ENCODE results near the gene ADISSP.

The ADISSP gene

DNA sequence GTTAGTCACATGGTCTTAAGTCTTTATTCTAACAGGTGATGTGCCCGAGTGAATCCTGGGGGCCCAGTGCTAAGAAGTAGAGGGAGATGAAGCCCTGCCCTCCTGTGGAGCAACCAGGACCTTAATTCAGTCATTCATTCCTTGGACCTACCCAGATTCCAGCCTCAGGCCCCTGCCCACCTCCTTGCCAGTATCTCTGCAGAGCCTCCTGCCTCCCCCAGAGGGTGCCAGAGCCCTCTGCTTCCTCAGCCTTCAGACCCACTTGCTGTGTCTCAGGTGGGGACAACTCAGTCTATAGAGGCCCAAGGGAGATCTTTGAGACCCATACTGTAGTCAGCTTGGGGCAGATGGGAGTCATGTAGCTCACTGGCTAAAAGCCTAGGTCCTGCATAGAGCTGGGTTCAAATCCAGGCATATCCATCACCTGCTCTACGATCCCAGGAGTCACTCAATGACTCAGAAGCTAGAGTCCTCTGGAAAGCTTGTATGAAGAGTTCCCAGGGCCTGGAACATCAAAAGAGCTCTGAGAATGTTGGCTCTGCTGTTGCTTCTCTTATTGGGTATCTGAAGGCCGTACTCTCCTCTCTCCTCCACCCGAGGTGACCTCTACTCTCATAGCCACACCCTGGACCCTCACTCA, 51.2 kb downstream of the ADISSP start:
- no peak for DNase-seq (ENCODE audit: low read depth in 2 of 2)

DNA sequence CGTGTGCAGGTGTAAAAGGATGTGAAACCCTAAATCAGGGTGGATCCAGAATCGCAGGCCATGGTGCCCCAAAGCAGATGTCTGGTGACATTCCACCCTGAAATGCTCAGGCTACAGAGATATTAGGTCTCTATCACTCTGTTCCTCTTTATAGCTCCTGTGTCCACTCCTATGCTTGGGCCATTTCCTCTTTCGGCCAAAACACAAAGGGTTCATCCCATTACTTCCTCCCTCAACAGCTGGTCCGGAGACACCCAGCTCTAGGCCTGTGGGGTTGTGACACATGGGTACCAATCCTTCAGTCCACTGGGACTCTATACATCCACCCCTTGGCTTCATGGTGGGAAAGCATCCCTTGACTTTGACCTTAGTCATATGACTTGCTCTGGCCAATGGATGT, 53.5 kb downstream of the ADISSP start:
- DNase-seq (ENCODE audit: low read depth in 2 of 2) = no peak

DNA sequence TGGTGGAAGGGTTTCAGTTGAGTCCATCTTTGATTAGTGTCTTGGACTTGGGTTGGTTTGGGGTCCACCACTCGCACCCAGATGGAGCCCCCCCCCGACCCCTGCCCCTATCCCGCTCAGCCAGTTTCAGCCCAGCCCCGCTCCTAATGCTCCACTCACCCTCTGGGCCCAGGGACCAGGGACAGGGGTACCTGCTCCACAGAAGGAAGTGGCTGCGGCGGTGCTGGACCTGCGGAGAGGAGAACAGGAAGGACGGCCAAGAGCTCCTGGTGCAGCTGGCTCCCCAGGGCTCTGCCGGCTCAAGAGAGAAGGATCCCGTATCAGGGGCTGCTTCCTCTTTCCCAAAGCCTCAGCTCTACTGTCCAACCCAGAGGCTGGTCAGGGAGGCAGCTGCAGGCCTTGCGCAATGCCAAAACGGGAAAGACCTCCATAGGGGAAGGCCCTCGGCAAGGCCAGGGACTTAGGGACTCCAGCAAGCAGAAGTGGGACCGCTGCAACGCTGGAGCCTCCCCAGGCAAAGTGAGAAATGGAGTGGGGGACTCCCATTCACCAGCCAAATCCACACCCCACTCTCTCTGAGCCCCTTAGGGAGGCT, 55.2 kb downstream of the ADISSP start, which contains the start of gene SIGLEC1:
Gene SIGLEC1 (minus strand): TSS at position 322 of the 595 bp plus-strand sequence. CDS start 5,472 bp downstream, outside the sequence.
- DNase-seq (ENCODE audit: low read depth in 2 of 2) = no peak

DNA sequence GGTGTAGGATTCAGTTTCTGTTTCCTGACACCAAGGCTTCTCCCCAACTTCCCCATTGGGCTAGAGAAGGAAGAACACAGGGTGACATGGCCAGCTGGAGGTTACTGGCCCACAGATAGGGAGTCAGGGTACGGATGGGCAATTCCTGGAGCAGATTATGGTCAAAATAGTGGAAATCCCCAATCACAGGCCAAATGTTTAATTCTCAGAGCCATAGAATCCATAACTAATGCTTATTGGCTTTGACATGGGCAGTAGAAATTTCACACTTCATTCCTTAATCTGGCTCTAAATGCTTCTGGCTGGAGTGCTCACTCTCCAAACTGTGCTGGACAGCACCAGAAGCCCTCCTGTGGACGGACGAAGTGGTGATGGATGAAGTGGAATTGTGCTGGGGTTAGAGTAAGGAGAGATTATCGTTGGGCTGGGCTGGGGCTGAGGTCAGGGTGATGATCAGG, 56.0 kb downstream of the ADISSP start:
- no peak for DNase-seq (ENCODE audit: low read depth in 2 of 2)

DNA sequence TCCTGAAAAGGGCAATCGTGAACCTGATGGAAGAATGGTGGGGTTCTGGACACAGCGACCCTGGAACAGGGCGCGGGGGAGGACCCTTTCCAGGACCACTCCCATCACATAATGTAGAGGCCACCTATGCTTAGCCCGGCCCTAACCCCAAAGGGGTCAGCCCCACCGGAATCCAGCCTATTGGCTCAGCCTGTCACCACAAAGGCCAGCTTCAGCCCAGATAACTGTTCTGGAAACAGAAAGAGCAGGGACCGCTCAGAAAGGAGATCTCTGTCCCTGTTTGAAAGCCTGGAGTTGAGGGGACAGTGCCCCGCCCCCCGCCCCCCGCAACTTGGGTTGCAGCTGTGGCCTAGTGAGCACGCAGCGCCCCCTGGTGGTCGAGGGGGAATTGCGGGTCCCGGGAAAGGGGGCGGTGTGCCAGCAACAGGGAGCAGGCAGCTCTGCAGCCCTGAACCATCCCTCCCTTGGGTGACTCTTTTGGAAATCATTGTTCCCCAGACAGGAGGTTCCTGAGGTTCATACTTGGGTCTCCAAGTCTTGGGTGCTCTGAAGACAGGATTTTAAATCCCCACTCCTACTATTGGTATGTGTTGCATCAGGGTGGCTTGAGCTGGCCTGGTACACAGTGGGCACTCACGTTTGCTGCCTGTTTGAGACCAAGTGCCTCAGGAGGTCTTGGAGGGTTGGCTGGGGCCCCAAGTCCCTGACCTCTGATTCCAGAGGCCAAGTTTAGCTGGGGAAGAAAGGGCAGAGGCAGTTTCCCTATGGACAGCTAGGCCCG, 56.7 kb downstream of the ADISSP start:
- peak; percentile 45 to 74 for DNase-seq (ENCODE audit: low read depth in 2 of 2)

DNA sequence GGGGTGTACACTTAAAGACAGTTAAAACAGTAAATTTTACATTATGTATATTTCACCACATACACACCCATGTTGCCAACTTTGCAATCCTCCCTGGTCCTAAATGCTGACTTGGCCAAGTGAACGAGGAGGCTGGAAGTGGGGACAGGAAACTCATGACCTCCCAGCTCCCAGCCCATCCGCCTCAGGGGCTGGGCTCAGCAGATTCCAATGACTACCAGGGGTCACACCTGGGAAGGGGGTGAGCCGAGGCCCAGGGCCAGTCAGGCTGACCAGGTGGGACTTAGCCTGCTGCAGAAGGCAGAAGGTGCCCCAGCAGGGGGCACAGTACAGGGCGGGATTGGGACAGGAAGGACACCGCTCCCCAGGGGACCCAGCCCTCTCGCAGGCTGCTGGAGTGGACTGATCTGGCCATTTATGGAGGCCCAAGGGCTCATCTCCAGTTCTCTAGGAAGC, 57.5 kb downstream of the ADISSP start:
- no peak for DNase-seq (ENCODE audit: low read depth in 2 of 2)

DNA sequence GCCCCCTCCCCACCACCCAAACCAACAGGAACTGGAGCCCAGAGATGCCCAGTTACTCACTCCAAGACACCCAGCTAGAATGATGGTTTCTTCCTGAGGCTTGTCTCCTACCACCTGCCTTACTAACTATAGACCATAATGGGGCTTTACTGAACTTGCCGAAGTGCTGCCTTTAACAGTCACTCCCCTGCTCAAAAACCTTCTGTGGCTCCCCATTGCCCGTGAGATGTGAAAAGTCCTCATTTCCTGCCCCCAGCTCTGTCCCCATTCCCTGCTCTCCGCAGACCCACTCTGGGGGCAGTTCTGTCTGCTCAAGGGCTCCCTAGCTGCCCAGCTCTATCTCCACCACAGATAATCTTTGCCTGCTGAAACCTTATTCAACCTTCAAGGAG, 60.0 kb downstream of the ADISSP start:
- no peak for DNase-seq (ENCODE audit: low read depth in 2 of 2)

DNA sequence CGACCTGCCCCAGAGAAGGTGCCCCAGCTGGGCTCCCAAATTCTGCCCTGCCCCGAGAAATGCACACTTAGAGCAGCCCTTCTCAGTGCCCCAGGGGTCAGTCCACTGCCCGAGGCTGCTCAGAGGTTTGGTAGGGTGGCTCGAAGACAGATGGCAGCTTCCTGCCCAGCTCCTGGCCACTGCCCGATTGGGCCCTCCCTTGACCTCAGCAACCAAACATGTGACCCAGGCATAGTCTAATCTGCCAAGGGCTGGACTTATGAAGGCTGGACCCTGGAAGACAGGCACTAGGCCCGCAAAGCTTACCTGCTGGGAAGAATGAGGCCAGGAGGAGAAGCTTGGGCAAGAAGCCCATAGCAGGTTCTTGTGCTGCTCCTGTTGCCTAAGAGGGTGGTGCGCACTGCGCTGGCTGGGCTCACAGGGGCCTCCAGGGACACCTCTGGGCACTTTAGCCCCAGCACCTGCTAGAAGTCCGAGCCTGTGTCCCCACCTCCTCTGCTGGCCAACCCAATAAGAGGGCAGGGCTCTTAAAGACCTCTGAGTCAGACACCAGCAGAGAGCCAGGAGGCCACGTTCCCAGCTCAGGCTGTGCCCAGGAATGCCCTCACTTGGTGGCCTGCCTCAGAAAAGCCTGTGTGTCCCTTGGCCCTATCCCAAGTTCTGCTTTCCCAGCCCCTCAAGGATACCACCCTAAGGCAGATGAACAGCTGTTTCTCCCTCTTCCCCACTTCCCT, 60.6 kb downstream of the ADISSP start:
- DNase-seq (ENCODE audit: low read depth in 2 of 2) = no peak

DNA sequence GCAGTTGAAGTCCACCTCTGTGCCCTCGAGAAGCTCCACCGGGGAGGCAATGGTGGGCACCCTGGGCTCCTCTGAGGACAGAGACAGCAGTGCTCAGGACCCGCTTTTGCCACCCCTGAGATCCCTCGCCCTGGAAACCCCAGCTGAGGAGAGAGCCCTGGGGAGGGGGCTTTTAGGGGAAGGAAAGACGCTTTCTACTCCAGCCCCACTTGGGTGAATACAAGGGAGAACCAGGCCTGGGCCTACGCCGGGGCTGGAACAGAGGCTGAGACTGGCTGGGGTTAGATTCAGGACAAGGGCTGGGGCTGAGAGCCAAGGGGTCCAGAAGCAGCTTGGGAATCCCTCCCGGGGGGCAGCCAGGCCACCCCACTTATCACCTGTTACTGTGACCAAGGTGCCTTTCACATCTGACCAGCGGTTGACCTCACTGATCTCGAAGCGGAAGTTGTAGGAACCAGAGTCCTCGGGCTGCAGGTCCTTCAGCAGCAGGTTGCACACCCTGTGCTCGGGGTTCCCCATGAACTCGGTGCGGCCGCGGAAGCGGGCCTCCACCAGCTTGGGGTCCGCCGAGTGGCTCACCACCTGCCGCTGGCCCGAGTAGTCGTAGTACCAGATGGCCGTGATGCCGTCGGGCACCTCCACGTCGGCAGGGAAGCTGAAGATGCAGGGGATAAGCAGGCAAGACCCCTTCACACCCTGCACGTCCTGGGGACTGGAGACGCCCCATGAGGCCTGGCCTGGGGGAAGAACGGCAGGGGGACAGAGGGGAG, 61.4 kb downstream of the ADISSP start:
- DNase-seq (ENCODE audit: low read depth in 2 of 2) = no peak

DNA sequence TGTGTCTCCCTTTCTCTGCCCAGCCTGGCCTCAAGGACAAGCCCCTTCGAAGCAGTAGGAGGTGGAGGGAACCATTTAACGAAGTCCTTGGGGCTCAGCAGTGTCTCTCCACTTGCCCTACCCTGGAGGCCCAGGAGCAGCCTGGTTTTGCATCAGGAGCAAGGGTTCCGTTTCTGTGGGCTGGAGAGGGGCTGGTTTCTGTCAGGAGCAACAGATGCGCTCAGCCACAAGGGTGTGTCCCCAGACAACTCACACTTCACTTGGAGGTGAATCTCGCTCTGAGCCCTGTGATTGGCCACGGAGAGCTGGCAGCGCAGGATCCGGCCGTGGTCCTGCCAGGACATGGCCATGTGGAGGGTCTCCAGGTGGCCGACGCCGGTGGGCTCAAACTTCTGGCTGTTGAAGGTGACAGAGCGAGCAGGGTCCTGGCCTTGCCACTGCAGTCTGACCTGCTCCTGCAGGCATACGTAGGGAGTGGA, 62.0 kb downstream of the ADISSP start:
- no peak for DNase-seq (ENCODE audit: low read depth in 2 of 2)

DNA sequence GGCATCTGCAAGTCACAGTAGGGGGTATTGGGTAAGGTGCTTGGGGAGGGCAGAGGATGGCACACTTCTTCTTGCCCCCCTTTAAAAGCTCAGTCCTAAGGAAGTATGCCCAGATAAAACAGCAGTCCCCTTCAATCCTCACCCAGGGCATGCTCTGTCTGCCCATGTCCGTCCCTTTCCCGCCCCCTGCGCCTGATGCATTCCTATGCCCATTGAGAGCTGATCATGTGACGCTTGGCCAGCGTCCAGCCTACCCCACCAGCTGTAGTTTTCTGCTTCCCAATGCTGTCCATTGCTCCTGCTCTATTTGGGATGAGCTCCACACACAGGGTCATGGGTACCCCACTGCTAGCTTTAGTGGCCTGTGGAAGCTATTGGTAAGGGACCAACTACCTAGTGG, 63.5 kb downstream of the ADISSP start:
- DNase-seq (ENCODE audit: low read depth in 2 of 2) = no peak
